GM18873 (cell line): Measurements from ENCODE around the gene RNF220.

Experiments used
- ATAC-seq: cut with Tn5 transposase; IDR thresholded peaks from one replicate; pipeline ENCODE4 v1.9.1; 2021; ENCODE audit warnings: mild to moderate bottlenecking, moderate library complexity, moderate number of reproducible peaks; ENCODE audit not compliant: unreplicated experiment, low FRiP score

RNF220 gene

DNA sequence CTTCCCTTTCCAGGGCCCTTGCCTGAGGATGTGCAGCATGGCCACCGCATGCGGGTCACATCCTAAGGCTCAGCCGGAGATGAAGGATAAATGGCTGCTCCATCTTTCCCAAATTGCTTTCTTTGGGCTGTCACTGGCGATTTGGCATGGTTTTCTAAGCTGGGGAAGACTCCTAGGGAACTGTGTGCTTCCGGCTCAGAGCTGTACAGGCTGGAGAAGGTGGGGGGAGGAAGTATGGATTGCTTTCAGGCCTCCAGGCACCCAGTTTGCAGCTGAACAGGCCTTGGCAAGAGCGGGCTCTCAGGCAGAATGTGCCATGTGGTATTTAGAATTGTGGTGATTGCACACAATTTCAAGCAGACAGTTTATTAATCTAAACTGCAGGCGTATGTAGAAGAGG is 220.3 kb downstream of the RNF220 start:
- no peak for ATAC-seq

DNA sequence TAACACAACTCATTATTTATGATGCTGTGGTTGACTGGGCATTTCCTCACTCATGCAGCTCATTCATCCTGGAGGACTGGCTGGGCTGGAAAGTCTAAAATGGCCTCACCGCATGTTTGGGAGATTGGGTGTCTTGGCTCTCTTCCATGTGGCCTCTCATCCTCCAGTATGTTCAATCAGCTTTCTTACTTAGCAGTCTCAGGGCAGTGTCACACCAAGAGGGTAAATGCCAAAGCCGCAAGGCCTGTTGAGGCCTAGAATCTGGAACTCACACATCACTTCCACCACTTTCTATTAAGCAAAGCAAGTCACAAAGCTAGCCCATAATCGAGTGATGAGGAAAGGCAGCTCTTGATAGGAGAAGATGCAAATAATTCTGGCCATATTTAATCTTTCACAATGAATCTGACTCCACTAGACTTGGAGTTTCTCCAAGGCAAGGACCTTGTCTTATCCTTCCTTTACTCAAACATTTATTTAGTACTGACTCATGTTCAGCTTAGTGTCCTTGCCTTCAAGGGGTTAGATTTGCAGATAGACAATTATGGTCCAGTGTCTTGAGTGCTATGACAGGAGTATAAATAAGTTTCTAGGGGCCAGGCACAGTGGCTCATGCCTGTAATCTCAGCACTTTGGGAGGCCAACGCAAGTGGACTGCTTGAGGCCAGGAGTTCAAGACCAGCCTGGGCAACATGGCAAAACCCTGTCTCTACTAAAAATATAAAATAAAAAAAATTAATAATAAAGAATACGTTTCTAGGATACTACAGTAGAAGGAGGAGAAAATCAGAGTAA is 224.1 kb downstream of the RNF220 start:
- no peak for ATAC-seq

- no peak for ATAC-seq
Measured at GRCh38 chr1:44630116-44630515, 225.1 kb downstream of the RNF220 start.

- ATAC-seq, result no peak
Measured at GRCh38 chr1:44631333-44631646, 226.2 kb downstream of the RNF220 start.

DNA sequence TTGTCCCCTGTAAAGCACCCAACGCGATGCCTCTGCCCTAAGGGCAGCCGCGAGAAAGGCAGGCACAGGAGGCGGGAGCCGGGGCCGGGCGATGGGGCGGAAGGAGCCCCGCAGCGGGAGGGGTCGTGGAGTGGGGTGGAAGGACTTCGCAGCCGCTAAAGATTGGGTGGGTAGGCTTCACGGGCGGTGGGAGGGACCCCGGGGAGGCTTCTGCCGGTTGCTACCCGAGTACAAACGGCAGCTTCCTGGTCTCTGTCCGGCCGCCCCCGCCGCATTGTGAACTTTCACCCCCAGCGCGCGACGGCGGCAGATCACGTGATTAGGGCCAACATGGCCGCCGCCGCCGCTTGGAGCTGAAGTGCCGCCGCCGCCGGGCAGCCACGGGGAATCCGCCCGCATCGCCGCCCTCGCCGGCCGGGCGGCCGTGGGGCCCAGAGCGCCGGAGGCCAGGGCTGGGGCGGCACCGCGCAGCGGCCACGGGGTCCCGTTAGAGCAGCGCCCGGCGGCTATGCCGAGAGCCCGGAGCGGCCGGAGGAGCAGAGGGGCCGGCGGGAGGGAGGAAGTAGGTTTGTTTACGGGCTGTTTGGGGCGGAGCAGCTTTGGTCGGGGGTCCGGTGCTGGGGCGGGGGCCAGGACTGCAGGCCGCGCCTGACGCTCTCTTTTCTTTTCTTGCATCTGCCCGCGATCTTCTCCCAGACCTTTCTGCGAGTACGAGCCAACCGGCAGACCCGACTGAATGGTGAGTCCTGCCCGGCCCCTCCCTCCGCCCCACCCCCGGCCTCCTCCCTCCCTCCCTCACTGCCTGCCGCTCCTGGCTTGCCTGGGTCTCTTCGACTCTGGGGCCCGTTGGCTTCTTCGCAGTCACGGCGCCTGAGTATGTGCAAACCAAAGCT is 226.8 kb downstream of the RNF220 start:
- no peak for ATAC-seq

- no peak for ATAC-seq
Measured at GRCh38 chr1:44632598-44632997, 227.5 kb downstream of the RNF220 start.

GRCh38 chr1:44634606-44635189 is 229.6 kb downstream of the RNF220 start:
- no peak for ATAC-seq

DNA sequence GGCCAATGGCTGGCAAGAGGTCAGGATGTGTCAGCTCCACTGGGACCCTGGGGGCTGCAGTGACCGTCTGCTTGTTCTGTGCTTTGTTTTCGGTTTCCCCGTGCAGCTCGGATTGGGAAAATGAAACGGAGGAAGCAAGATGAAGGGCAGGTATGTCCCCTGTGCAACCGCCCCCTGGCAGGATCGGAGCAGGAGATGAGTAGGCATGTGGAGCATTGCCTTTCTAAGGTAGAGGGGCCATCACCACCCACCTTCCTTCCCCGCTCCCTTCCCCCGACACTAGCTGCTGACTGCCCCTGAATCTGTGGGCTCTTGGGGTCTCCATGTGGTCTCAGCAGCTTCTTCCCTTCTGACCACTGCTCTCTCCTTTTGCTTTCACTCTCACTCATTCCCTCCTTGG is 230.4 kb downstream of the RNF220 start:
- ATAC-seq, result no peak

DNA sequence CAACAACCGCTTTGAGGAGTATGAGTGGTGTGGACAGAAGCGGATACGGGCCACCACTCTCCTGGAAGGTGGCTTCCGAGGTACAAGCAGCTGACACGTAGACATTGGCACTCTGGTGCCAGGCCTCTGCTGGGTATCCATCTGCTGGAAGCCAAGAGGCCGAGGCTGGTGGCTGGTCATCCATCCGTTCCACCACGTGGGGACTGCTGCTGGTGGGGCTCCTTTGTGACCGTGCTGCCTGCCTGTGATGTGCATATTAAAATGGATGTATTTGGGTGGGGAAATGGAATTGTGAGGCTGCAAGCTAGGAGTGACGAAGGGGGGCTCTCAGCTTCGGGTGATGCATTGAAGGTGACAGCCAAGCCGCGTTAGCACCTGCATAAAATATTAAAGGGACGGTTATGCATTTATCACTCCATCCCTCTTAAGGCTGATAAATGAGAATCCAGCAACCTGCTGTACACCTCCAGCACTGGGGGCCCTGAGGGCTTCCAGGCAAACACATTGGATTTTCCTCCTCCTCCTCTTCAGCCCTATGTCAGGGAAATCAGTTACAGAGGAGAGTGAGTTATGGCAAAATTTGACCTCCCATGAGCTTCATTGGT is 231.1 kb downstream of the RNF220 start:
- ATAC-seq, result no peak

DNA sequence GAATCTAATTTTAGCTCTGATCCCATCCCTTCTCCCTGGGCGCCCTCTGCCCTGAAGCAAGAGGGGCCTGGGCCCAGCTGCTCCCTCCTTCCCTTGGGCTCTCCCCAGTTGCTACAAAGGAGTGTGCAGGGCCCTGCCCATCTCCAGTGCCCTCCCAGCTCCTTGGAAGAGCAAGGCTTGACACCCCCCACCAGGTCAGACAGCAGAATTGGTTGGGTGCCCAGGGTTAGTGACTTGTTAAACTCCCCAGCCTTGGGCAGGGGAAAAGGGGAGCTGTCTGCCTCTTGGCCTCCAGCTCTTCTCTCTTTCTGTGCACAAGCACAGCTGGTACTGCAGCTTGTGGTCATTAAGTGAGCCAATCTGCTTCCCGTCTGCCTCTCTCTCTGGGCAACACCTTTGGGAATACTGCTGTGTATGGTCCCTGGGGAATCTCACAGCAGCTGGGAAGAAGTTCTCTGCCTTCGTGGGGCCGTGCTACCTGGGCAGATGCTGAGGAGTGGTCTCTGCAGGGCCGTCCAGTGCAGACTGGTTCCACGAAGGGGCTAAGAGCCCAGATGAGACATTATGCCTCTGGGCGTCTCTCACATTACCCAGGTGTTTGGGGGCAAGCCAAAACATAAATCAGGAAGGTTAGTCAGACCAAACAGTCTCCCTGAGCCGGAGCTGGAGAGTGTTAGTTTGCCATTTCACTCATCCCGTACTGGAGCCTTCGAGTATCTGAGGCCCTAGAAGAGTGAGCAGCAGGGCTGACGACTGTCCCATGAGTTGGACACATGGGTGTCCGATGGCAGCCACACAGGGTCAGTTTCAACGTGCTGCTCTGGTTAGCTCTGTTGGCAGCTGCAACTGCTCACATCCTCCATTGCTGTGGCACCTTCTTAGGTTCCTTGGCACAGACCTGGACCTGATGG is 231.9 kb downstream of the RNF220 start:
- ATAC-seq, result no peak

DNA sequence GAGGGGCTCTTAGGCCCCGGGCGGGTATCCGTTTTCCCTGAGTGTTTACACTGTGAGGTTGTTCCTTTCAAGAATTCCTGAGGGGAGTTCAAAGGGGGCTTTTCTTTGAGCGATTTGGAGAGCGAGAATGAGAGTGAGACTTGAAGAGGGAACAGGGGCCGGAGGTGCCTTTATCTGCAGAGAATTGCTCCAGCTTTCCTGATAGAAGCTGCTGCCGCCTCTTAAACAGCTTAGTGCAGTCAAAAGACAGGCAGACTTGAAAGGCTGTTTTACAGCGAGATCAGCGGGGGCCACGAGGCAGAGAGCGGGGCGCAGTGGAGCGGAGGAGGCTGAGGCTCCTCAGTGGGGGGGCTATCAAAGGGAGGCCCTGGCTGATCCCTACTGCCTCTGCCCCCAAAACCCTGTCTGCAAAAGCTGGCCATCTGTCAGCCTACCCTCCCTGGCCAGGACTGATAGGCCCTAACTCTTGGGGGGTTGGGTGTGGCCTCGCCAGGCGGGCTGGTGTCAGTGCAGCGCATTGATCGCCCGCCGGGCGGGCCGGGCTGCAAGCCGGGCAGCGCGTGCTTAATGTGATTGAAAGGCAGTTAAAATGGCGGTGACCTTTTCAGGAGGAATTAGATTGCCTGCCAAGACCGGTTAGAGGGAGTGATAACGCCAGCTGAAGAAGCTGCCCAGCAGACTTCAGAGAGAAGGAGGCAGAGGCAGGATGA is 232.8 kb downstream of the RNF220 start:
- ATAC-seq, result no peak

DNA sequence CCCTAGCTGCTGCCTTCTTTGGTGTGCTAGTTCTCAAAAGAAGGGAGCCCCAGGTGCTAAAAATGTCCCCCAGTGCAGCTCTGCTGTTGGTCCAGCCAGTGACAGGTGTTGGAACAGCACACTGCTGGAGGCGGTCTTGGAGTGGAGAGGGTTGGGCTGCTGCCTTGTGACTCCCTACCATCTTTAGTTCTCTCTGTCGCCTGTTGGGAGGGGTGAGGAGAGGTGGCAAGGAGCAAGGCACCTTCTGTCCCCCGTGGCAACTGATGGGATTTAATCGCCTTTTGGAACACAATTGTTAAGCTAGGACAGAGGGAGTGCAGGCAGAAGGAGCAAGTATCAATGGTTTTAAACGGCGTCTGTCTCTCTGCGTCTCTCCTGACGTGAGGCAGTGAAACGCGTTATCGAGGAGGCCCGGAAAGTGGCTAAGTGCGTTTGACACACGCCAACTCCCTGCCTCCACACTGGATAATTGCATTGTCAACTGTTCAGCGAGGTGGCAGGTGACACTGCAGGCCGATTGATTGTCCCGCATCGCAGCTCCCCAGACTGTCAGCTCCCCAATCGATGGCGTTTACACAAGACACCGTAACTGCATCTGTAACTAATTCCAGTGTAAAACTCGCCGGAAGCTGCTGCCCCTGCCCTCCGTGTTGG is 235.3 kb downstream of the RNF220 start:
- ATAC-seq, result no peak

DNA sequence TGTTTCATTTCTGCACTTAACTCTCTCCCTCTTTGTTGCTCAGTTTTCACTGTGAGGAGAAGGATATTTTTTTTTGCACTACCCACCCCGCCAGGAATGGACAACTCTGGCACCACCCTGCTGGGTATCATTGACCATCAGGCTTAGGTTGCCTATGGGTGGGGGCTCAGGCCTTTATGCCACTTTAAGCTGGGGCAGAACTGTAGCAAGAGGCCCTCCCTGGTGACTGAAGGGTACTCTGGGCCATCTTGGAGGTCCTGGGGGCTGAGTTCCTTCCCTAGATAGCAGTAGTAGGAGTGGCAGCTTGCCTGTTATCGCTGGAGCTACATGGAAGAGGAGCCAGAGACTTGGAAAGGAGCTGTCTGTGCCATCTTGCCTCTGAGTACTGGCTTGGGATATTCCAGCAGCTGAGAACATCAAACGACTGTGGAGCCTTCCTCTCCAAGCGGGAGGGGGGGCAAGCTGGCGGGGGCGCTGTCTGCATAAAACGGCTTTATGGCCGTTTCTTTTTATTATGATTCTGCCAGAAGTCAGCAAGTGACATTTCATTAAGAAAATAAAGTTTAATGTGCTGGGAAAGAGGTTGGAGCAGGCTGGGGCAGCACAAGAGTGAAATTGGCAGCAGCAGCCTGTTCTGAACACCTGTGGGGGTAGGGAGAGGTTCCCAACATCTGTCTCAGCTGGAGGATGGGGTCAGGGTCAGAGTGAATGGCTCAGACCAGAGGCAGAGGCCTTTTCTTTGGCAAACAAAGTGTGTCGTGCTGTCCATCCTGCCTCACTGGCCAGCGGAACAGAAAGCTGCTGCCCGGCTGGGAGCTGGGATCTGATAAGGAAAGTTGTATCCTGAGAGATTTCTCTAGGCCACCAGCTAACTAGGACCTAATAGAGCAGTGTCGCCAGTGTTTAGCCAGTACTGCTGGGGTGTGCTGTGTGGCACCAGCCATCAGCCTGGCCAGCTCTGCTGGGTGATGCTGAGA is 236.4 kb downstream of the RNF220 start:
- ATAC-seq, result no peak

DNA sequence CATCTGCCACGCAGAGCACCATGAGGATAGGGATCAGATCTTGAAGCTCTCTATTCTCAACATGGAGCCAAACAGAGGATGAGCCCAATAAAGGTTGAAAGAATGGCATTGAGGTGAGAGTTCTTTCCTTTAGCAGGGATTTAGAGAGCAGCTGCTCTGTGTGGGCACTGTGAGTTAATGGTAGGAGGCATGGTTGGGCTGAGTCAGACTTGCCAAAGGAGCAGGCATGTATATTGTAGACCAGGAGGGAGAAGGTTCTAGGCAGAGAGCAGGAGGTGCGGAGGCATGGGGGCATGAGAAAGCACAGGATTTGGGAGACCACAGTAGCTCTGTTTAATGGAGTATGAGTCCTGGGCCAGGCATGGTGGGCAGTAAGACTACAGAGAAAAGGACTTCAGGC is 237.2 kb downstream of the RNF220 start:
- no peak for ATAC-seq

GRCh38 chr1:44642925-44643324 is 237.9 kb downstream of the RNF220 start:
- ATAC-seq, result no peak

DNA sequence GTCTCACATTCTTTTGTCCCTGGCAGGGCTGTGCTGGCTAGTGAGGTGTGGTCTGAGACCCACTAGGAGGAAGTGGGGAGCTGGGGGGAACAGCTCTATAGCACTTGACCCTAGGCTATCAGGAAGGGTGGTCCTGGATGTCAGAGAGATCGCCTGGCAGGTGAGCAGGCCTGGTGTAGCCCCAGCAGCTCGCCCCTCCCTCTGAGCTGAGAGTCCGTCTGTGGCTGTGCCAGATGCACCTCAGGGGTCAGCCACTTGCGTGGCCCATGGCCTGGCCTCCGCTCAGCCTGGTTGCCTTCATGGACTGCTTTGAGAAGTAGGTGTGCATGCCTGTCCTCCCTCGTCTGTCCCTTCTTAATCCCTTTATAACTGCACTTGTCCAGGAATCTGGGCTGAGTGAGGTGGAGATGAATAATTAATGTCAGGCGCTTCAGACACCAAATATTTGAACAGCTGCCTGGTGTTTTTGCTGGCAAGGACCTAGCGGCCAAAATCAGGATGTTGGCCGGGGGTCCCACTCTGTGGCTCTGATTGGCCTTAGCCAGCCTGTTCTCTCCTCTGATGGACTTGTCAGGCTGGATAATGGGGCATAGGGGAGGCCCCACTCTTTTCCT is 238.8 kb downstream of the RNF220 start:
- no peak for ATAC-seq

DNA sequence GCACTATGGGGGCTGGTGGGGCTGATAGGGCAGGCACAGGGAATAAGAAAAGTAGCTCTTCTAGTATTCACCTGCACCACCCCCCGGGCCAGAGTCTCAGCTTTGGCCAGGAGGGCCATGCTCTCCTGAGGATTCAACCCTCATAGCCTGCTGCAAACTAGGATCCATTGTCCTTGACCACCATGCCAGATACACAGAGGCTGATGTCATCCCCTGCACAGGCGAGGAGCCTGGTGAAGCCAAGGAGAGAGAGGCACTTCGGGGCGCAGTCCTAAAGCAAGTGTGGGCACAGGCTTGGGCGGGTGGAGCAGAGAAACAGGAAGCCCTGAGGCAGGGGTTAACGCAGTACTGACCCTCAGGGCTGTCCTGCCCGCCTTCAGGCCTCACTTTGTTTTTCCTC is 239.8 kb downstream of the RNF220 start:
- no peak for ATAC-seq
